Panc1 (cell line): ENCODE data around the gene CRNN. TPM values are rescaled to one million over a fixed set of nuclear protein-coding genes. Genes with fewer than 3 reads are reported as not detected.

Experiments used
- ATAC-seq: fragments of 200-7000 bp; cut with Tn5 transposase; 2 replicates; pipeline ENCODE4 v1.9.1; 2020; ENCODE audit warnings: mild to moderate bottlenecking, moderate library complexity
- BruUV-seq: library from RNA; stranded (reverse); fragments of 400-500 nt; replicated peaks from 2 replicates; lab custom pipeline; 2021; lab: Mats Ljungman, UMichigan
- CTCF ChIA-PET: fragments of 300-600 bp; sonication (Branson Sonifier 250); formaldehyde crosslinking; loops from one replicate; lab custom pipeline; 2022; ENCODE audit warnings: antibody characterized with exemption; lab: Charles Lee
- POLR2A ChIA-PET: fragments of 300-600 bp; sonication (Branson Sonifier 250); formaldehyde crosslinking; loops from one replicate; lab custom pipeline; 2022; ENCODE audit warnings: antibody characterized with exemption; lab: Charles Lee
- DNase-seq: peaks from one replicate; pipeline ENCODE4 v3.0.0-alpha.2; 2010; ENCODE audit warnings: low read depth, low spot score
- H3K27ac ChIP-seq: 2 replicates; pipeline ENCODE4 v1.5.1; 2011; ENCODE audit warnings: mild to moderate bottlenecking, low read length, inconsistent platforms
- H3K27me3 ChIP-seq: fragments of 200-500 bp; sonication (Bioruptor generic); 2 replicates; pipeline ENCODE4 v1.6.0; 2014; ENCODE audit warnings: low read length, inconsistent platforms; ENCODE audit not compliant: control insufficient read depth, insufficient read depth
- H3K36me3 ChIP-seq: fragments of 200-500 bp; sonication (Bioruptor generic); 2 replicates; pipeline ENCODE4 v1.5.1; 2014; ENCODE audit warnings: inconsistent platforms, mild to moderate bottlenecking, low read length, moderate library complexity; ENCODE audit not compliant: control insufficient read depth, insufficient read depth
- H3K4me1 ChIP-seq: 2 replicates; pipeline ENCODE4 v1.5.1; 2011; ENCODE audit warnings: inconsistent platforms, mild to moderate bottlenecking, low read length, moderate library complexity; ENCODE audit not compliant: control insufficient read depth, insufficient read depth
- H3K4me3 ChIP-seq, 2 experiments: 2 replicates each; pipeline ENCODE4 v1.5.1; 2011 to 2012; ENCODE audit warnings: low read depth in 2 of 2, low read length in 2 of 2, mild to moderate bottlenecking in 2 of 2, inconsistent platforms in 1 of 2, moderate library complexity in 1 of 2
- H3K9me3 ChIP-seq: fragments of 200-500 bp; sonication (Bioruptor generic); 2 replicates; pipeline ENCODE4 v1.5.1; 2014; ENCODE audit warnings: low read depth, mild to moderate bottlenecking, inconsistent platforms, low read length, moderate library complexity; ENCODE audit not compliant: control insufficient read depth, insufficient read depth
- POLR2AphosphoS5 ChIP-seq: IDR thresholded peaks from 2 replicates; pipeline ENCODE4 v1.6.1; 2012; ENCODE audit warnings: mild to moderate bottlenecking, low read depth, low read length, moderate library complexity
- SIN3A ChIP-seq: IDR thresholded peaks from 2 replicates; pipeline ENCODE4 v1.6.1; 2012; ENCODE audit warnings: low read depth, mild to moderate bottlenecking, low read length, moderate library complexity, borderline replicate concordance; ENCODE audit not compliant: insufficient read depth
- TCF7L2 ChIP-seq: IDR thresholded peaks from 2 replicates; pipeline ENCODE4 v1.6.1; 2011; ENCODE audit warnings: mild to moderate bottlenecking, low read depth, low read length, inconsistent platforms
- in situ Hi-C: cut with HindIII; loops from 2 replicates; pipeline ENCODE4 v1.10.0; 2016; ENCODE audit warnings: low sequenced_read_pairs, low pct_unique_long_range_greater_than_20kb
- intact Hi-C: fragments of 100-400 bp; cut with micrococcal nuclease; formaldehyde crosslinking; loops from one replicate; pipeline ENCODE4 v1.10.0; 2022; ENCODE audit not compliant: unreplicated experiment
- total RNA-seq: library from RNA; stranded (reverse); gene quantifications from one replicate; pipeline ENCODE4 v1.2.1, GENCODE V29; 2021; ENCODE audit not compliant: unreplicated experiment
- TF ChIP-seq, protein P1 (sequence below): fragments of 450-650 bp; IDR thresholded peaks from 2 replicates; pipeline ENCODE4 v1.5.1; 2017; ENCODE audit warnings: mild to moderate bottlenecking
- TF ChIP-seq, protein P2 (sequence below), 2 experiments: IDR thresholded peaks; 2 replicates each; pipeline ENCODE4 v1.6.1; 2011 to 2012; ENCODE audit warnings: low read depth in 2 of 2, control low read depth in 1 of 2, low read length in 1 of 2, mild to moderate bottlenecking in 1 of 2, moderate library complexity in 1 of 2; ENCODE audit not compliant: insufficient read depth in 1 of 2

The CRNN gene
- total RNA-seq, 1 experiment from 2014 or later = not detected

DNA sequence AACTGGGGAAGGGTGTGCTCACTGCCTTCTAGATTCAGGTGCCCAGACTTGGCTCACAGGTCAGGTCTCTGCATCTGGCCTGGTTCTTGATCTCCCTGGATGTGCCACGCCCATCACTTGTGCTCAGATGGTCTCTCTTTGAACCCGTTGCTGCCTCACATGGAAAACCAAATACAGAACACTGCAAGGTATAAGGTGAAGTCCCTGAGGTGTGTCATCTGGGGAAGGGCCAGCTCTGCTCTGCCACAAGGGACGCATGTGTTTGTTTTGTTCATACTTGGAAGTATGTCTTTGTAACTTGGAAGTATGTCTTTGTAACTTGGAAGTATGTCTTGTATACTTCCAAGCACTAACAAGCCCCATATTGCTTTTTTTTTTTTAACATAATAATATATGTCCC lies 13.4 kb upstream of the CRNN start:
- CTCF ChIA-PET = no interaction called here
- POLR2A ChIA-PET = no interaction called here
- no TSS peak for BruUV-seq

DNA sequence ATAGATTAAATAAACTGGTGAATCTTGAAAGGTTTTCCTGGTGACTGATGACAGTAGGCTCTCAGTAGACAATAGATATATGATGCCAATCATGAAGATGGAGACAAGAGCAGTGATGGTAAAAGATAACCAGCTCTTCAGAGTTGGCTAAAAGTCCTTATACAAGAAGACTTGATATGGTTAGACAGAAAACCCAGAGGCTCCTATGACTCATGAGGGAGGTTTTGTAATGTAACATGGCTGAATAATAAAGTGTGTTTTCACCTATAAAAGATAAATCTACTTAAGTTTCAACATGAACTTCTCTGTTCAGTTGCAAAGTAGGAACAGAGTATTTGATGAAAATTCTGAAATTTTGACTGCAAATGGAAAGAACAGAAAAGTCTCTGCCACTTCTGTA lies 12.7 kb upstream of the CRNN start:
- Histone ChIP-seq H3K9me3 (no peaks in the 10 kb centered on the region), H3K4me1 (no peaks in the 10 kb centered on the region), H3K4me3 (no peak overlapping the region), H3K27me3 (no peaks in the 10 kb centered on the region), H3K36me3 (no peaks in the 10 kb centered on the region), H3K27ac (no peak overlapping the region)
- in situ Hi-C loops (no loop called here), intact Hi-C loops (no loop called here)
- POLR2A ChIA-PET = no interaction called here
- no peak for DNase-seq
- BruUV-seq = no TSS peak
- CTCF ChIA-PET = no interaction called here
- no peak for ATAC-seq
- TF ChIP-seq POLR2AphosphoS5 (no peak), SIN3A (no peak), TCF7L2 (no peak)
- TF ChIP-seq, protein P1, sequence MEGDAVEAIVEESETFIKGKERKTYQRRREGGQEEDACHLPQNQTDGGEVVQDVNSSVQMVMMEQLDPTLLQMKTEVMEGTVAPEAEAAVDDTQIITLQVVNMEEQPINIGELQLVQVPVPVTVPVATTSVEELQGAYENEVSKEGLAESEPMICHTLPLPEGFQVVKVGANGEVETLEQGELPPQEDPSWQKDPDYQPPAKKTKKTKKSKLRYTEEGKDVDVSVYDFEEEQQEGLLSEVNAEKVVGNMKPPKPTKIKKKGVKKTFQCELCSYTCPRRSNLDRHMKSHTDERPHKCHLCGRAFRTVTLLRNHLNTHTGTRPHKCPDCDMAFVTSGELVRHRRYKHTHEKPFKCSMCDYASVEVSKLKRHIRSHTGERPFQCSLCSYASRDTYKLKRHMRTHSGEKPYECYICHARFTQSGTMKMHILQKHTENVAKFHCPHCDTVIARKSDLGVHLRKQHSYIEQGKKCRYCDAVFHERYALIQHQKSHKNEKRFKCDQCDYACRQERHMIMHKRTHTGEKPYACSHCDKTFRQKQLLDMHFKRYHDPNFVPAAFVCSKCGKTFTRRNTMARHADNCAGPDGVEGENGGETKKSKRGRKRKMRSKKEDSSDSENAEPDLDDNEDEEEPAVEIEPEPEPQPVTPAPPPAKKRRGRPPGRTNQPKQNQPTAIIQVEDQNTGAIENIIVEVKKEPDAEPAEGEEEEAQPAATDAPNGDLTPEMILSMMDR = no peak
- TF ChIP-seq, protein P2, sequence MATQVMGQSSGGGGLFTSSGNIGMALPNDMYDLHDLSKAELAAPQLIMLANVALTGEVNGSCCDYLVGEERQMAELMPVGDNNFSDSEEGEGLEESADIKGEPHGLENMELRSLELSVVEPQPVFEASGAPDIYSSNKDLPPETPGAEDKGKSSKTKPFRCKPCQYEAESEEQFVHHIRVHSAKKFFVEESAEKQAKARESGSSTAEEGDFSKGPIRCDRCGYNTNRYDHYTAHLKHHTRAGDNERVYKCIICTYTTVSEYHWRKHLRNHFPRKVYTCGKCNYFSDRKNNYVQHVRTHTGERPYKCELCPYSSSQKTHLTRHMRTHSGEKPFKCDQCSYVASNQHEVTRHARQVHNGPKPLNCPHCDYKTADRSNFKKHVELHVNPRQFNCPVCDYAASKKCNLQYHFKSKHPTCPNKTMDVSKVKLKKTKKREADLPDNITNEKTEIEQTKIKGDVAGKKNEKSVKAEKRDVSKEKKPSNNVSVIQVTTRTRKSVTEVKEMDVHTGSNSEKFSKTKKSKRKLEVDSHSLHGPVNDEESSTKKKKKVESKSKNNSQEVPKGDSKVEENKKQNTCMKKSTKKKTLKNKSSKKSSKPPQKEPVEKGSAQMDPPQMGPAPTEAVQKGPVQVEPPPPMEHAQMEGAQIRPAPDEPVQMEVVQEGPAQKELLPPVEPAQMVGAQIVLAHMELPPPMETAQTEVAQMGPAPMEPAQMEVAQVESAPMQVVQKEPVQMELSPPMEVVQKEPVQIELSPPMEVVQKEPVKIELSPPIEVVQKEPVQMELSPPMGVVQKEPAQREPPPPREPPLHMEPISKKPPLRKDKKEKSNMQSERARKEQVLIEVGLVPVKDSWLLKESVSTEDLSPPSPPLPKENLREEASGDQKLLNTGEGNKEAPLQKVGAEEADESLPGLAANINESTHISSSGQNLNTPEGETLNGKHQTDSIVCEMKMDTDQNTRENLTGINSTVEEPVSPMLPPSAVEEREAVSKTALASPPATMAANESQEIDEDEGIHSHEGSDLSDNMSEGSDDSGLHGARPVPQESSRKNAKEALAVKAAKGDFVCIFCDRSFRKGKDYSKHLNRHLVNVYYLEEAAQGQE (IDR thresholded peaks at IDR 0.05; ENCODE audit: insufficient read depth in 1 of 2, low read depth in 2 of 2, low read length in 1 of 2) = no peak

More for the DNA sequence above, 13.4 kb upstream of the CRNN start:
- TF ChIP-seq POLR2AphosphoS5 (no peak), TCF7L2 (no peak), SIN3A (no peak)
- TF ChIP-seq, protein P2 (IDR thresholded peaks at IDR 0.05; ENCODE audit: insufficient read depth in 1 of 2, low read depth in 2 of 2, low read length in 1 of 2) = no peak
- TF ChIP-seq, protein P1 = no peak
- DNase-seq = no peak
- Histone ChIP-seq H3K4me3 (no peak overlapping the region), H3K27me3 (no peaks in the 10 kb centered on the region), H3K36me3 (no peaks in the 10 kb centered on the region), H3K4me1 (no peaks in the 10 kb centered on the region), H3K27ac (no peak overlapping the region), H3K9me3 (no peaks in the 10 kb centered on the region)
- ATAC-seq = no peak
- intact Hi-C loops (no loop called here), in situ Hi-C loops (no loop called here)
